ENCODE results near the gene ZC3H18.

DNA sequence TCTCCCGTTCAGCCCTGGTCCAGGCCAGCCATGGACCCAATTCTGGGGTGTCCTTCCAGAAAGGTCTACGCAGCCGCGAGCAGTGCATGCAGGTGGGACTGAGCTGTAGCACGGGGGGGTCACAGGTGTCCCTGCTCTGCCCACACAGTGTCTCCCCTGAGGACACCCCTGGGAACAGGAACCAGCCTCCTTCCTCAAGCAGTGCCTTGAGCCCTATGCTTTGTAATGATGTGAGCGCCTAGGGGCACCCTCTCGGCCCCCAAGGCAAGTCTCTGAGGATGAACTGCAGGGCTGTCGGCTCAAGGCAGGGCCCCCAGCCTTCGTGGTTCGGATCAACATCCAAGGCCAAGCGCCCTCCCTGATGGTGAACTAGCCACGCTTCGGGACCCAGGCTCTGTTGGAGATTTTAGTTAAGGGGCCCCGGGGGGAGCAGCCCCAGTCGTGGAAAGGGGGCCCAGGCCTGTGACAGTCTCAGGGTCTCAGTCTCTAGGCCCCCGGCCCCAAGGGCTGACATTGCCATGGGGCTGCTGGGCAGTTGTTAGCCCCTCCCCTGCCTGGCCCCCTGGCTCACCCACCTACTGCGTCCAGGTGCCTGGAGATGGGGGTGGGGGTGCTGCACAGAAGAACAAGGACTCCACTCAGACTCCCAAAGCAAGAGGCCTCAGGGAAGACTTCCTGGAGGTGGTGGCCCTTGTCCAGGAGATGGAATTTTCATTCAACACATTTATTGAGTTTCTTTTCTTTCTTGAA lies 70.5 kb downstream of the ZC3H18 start:
- TF ChIP-seq, protein P1, sequence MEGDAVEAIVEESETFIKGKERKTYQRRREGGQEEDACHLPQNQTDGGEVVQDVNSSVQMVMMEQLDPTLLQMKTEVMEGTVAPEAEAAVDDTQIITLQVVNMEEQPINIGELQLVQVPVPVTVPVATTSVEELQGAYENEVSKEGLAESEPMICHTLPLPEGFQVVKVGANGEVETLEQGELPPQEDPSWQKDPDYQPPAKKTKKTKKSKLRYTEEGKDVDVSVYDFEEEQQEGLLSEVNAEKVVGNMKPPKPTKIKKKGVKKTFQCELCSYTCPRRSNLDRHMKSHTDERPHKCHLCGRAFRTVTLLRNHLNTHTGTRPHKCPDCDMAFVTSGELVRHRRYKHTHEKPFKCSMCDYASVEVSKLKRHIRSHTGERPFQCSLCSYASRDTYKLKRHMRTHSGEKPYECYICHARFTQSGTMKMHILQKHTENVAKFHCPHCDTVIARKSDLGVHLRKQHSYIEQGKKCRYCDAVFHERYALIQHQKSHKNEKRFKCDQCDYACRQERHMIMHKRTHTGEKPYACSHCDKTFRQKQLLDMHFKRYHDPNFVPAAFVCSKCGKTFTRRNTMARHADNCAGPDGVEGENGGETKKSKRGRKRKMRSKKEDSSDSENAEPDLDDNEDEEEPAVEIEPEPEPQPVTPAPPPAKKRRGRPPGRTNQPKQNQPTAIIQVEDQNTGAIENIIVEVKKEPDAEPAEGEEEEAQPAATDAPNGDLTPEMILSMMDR (IDR thresholded peaks at IDR 0.05; ENCODE audit: low read length) = no peak
- TF ChIP-seq EZH2phosphoT487 (IDR thresholded peaks at IDR 0.05; ENCODE audit: low read length) = no peak
- no peak for TF ChIP-seq EZH2 (optimal IDR thresholded peaks at IDR 0.05; ENCODE audit: low read depth, low read length)

Data from MM.1S (cell line).